ENCODE results near the gene ADAMTS8. TPM values are rescaled to one million over a fixed set of nuclear protein-coding genes. Genes with fewer than 3 reads are reported as not detected.

The ADAMTS8 gene
- total RNA-seq, 2 experiments from 2014 or later: not detected

DNA sequence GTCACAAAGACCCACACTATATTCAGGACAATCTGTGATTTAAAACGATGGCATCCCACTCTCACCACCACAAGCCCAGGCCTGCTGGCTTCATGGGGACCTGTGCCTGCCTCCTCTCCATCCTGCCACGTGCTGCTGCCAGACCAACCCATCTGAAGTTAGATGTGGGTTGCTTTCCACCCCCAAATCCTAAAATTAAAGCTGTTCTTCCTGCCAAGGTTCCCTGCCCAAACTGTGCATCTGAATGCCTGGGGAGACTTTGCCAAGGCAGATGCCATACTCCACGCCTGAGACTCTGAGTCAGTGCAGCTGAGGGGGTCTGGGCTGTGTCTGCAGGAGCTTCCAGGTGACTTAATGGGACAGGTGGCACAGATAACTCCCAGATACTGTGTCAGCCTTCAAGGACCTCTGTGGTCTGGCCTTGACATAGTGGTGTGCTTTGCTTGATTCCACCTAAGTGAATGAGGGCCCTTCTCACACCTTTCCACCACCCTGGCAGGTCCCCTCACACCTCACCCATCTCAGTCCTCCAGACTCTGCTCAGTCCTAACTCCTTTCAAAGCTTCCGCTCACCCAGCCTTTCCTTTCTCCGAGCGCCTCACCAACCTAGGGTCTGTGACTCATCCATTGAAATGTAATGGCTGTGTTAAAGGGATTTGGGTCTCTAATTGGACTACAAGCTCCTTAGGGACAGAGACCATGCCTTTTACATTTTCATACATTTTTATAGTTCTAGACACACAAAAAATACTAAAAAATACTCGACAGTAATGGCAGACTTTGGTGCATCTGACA, 18.6 kb downstream of the ADAMTS8 start:
- CTCF ChIA-PET: interaction anchor here (0.9 kb wide), 1 partner anchor 452 kb away, joined by 4 read pairs; no protein-coding TSS in a partner anchor
- no peak for DNase-seq
- no peak overlapping the region for H3K27ac Mint-ChIP-seq
- H3K4me1 Mint-ChIP-seq (ENCODE audit: low read depth): peaks cover 2% of the 10 kb centered on the region
- no peaks in the 10 kb centered on the region for H3K27me3 Mint-ChIP-seq (ENCODE audit: low read depth)
- H3K36me3 Mint-ChIP-seq (ENCODE audit: low read depth): no peaks in the 10 kb centered on the region
- H3K4me3 Mint-ChIP-seq: no peak overlapping the region
- no peaks in the 10 kb centered on the region for H3K9me3 Mint-ChIP-seq
- intact Hi-C loops (cut with micrococcal nuclease): no loop called here

DNA sequence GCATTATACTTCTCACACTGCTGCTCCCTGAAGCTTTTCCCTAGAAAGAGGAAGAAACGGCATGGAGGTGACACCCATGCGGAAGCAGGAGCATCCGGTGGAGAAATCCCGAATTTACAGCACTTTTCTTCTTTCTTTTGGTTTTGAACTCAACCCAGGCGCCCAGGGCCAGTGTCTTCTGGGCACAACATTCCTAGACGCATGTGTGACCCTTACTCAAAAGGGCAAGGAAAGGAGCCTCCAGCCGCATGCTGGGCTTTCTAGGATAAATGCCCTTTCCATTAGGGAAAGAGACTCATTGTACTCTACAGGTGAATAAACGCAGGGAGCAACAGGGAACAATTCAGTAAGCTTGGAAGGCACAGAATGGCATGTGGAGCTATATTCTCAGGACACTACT, 19.5 kb downstream of the ADAMTS8 start:
- no peak for DNase-seq
- Mint-ChIP-seq H3K27me3 (ENCODE audit: low read depth) (no peaks in the 10 kb centered on the region), H3K4me3 (no peak overlapping the region), H3K36me3 (ENCODE audit: low read depth) (no peaks in the 10 kb centered on the region), H3K9me3 (no peaks in the 10 kb centered on the region), H3K4me1 (ENCODE audit: low read depth) (no peaks in the 10 kb centered on the region), H3K27ac (no peak overlapping the region)
- CTCF ChIA-PET: interaction anchor here (0.9 to 1.3 kb wide), 2 partner anchors 22 to 453 kb away, joined by 3 to 4 read pairs; no protein-coding TSS in a partner anchor
- intact Hi-C loops (cut with micrococcal nuclease): no loop called here

DNA sequence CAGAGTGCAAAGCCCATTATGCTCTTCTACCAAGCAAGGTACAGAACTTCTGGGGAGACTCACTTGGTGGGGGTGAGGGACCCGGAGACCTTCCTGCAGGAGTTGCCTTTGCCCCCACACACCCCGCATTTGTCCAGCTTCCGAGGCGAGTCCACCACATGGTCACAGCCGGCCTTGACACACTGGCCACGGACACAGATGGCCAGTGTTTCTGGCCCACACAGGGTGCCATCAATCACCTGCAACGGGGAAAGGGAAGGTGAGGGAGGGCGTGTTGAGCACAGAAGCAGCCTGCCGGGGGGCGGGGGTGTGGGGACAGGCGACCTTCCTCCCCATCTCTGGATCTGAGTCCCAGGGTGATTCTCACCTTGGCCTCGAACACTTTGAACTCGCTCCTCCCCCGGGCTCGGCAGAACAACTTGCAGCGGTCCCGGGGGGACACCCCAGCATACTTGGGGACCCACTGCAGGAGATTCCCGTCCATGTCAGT, 20.0 kb downstream of the ADAMTS8 start:
- H3K4me3 Mint-ChIP-seq: no peak overlapping the region
- no peaks in the 10 kb centered on the region for H3K9me3 Mint-ChIP-seq
- CTCF ChIA-PET: interaction anchor here (1.3 kb wide), 1 partner anchor 23 kb away, joined by 3 read pairs; no protein-coding TSS in a partner anchor
- no peak for DNase-seq
- no peaks in the 10 kb centered on the region for H3K4me1 Mint-ChIP-seq (ENCODE audit: low read depth)
- H3K27ac Mint-ChIP-seq: no peak overlapping the region
- H3K27me3 Mint-ChIP-seq (ENCODE audit: low read depth): no peaks in the 10 kb centered on the region
- H3K36me3 Mint-ChIP-seq (ENCODE audit: low read depth): no peaks in the 10 kb centered on the region
- intact Hi-C loops (cut with micrococcal nuclease): no loop called here

DNA sequence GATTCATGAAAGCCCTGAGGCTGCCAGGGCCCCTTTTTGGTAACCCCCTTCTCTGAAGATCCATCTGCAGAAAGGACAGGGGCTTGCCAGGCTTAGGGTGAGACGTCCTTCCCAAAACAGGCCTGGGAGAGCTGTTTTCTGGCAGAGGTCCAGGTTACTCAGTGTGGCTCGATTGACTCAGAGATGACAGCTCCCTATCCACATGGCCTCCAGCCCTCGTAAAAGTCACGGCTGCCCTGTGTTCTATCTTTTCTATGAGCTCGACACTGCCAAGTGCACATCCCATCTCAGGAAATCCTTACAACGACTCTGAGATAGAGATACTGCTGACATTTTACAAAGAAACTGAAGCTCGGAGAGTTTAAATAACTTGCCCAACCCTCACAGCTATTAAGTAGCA, 20.4 kb downstream of the ADAMTS8 start:
- no peak overlapping the region for H3K27ac Mint-ChIP-seq
- H3K4me1 Mint-ChIP-seq (ENCODE audit: low read depth): no peaks in the 10 kb centered on the region
- DNase-seq: no peak
- no peaks in the 10 kb centered on the region for H3K27me3 Mint-ChIP-seq (ENCODE audit: low read depth)
- no peaks in the 10 kb centered on the region for H3K9me3 Mint-ChIP-seq
- CTCF ChIA-PET: interaction anchor here (1.3 kb wide), 1 partner anchor 23 kb away, joined by 3 read pairs; no protein-coding TSS in a partner anchor
- H3K4me3 Mint-ChIP-seq: no peak overlapping the region
- intact Hi-C loops (cut with micrococcal nuclease): no loop called here
- no peaks in the 10 kb centered on the region for H3K36me3 Mint-ChIP-seq (ENCODE audit: low read depth)

DNA sequence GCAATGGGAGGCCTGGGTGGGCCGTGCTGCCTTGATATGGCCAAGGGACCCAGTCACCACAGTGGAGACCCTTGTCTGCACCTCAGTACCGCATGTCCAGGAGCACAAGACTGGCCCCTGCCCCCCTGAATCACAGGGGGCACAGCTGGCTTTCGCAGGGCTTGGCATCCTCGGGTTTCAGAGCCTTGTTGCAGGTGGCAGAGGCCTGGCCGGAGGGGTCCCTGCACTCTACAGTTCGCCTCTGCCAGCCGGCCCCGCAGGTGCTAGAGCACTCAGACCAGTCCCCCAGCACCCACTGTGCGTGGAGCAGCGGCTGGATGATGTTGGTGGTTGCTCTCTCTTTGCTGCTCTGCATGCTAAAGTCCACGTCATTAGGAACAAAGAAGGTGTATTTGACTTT, 23.0 kb downstream of the ADAMTS8 start:
- Mint-ChIP-seq H3K27ac (no peak overlapping the region), H3K9me3 (no peaks in the 10 kb centered on the region), H3K4me1 (ENCODE audit: low read depth) (peaks cover 6% of the 10 kb centered on the region), H3K27me3 (ENCODE audit: low read depth) (peaks cover 5% of the 10 kb centered on the region), H3K4me3 (no peak overlapping the region), H3K36me3 (ENCODE audit: low read depth) (no peaks in the 10 kb centered on the region)
- intact Hi-C loops (cut with micrococcal nuclease): no loop called here
- no peak for DNase-seq
- CTCF ChIA-PET: no interaction called here

DNA sequence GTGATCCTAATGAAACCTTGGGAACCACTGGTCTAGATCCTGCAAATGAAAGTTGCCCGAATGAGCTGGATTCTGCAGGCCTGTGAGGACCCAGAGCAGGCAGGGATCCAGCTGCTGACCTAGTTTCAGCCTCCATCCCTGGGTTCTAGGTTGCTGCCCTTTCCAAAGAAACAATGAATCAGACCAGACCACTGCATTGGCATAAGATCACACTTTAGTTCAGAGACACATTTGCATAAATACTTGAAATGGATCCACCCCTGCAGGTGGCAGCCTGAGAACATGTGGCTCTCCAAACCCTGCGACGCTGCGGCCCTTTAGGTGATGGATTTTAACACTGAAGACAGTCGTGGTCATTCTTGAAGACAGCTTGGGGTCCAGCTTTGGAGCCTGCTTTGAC, 23.7 kb downstream of the ADAMTS8 start:
- intact Hi-C loops (cut with micrococcal nuclease): no loop called here
- CTCF ChIA-PET: no interaction called here
- H3K4me3 Mint-ChIP-seq: no peak overlapping the region
- no peaks in the 10 kb centered on the region for H3K9me3 Mint-ChIP-seq
- H3K4me1 Mint-ChIP-seq (ENCODE audit: low read depth): peaks cover 11% of the 10 kb centered on the region
- H3K36me3 Mint-ChIP-seq (ENCODE audit: low read depth): no peaks in the 10 kb centered on the region
- no peak for DNase-seq
- peaks cover 11% of the 10 kb centered on the region for H3K27me3 Mint-ChIP-seq (ENCODE audit: low read depth)
- no peak overlapping the region for H3K27ac Mint-ChIP-seq

DNA sequence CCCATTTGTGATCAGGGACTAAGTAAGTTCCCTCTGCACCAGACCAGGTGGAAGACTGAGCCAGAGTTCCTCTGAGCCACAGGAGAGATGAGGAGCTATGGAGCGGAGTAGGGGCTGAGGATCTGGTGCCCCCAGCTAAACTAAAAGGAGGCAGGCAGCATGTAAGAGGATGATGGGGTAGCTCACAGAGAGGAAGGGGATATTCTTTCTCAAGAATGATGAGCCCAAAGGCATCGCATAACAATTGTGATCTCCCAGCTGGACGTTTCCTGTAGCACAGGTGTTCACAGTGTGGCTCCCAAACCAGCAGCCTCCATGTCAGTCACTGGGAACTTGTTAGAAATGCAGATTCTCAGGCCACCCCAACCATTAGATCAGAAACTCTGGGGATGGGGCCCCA, 24.4 kb downstream of the ADAMTS8 start:
- Mint-ChIP-seq H3K9me3 (no peaks in the 10 kb centered on the region), H3K4me1 (ENCODE audit: low read depth) (peaks cover 11% of the 10 kb centered on the region), H3K4me3 (no peak overlapping the region), H3K36me3 (ENCODE audit: low read depth) (no peaks in the 10 kb centered on the region), H3K27ac (no peak overlapping the region), H3K27me3 (ENCODE audit: low read depth) (peaks cover 11% of the 10 kb centered on the region)
- CTCF ChIA-PET: no interaction called here
- no peak for DNase-seq
- intact Hi-C loops (cut with micrococcal nuclease): no loop called here

DNA sequence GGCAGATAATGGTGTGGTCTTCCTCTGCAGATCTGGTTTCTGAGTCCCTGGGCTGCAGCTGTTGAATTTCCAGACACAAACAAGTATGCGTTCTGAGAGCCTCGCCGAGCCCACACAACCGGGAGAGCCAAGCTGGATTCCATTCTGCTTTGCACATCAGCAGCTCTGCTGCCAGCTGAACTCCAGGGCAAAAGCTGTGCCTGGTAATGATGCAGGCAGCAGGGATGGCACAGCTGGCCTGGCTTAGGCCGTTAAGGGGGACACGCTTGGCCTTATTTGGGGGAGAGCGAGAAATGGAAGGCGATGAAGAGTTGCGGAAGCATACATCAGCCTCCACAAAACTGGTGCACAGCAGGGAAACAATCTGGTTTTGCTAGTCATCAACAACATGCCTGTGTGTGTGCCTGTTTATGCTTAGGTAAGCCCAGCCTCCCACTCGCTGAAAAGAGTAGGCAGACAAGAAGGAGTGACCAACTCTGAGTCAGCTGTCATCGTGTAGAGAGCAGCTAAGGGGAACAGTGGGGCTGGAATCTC, 25.1 kb downstream of the ADAMTS8 start:
- intact Hi-C loops (cut with micrococcal nuclease): no loop called here
- H3K4me3 Mint-ChIP-seq: no peak overlapping the region
- no peaks in the 10 kb centered on the region for H3K36me3 Mint-ChIP-seq (ENCODE audit: low read depth)
- peaks cover 13% of the 10 kb centered on the region for H3K27me3 Mint-ChIP-seq (ENCODE audit: low read depth)
- peaks cover 11% of the 10 kb centered on the region for H3K4me1 Mint-ChIP-seq (ENCODE audit: low read depth)
- CTCF ChIA-PET: no interaction called here
- H3K9me3 Mint-ChIP-seq: no peaks in the 10 kb centered on the region
- no peak overlapping the region for H3K27ac Mint-ChIP-seq
- DNase-seq: no peak

DNA sequence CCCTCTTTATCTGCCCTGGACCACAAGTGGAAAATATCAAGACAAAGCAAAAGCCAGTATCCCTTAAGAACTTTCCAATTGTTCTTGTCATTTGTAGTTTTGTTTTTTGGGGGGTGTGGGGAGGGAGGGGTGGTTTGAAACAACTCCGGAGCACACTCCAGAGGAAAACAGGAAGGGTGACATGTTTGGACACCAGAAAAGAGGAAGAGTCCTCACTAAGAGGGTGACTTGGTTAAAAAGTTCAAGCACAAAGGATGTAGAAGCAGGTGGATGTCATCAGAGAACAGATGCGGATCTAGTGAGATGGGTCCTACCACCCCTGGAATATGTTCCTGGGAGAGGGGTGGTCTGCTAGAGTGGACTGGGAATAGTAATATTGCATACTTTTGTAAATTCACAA, 25.8 kb downstream of the ADAMTS8 start:
- H3K27me3 Mint-ChIP-seq (ENCODE audit: low read depth): peaks cover 14% of the 10 kb centered on the region
- intact Hi-C loops (cut with micrococcal nuclease): no loop called here
- no peaks in the 10 kb centered on the region for H3K36me3 Mint-ChIP-seq (ENCODE audit: low read depth)
- H3K9me3 Mint-ChIP-seq: no peaks in the 10 kb centered on the region
- DNase-seq: no peak
- H3K4me3 Mint-ChIP-seq: no peak overlapping the region
- no peak overlapping the region for H3K27ac Mint-ChIP-seq
- peaks cover 11% of the 10 kb centered on the region for H3K4me1 Mint-ChIP-seq (ENCODE audit: low read depth)
- CTCF ChIA-PET: no interaction called here

DNA sequence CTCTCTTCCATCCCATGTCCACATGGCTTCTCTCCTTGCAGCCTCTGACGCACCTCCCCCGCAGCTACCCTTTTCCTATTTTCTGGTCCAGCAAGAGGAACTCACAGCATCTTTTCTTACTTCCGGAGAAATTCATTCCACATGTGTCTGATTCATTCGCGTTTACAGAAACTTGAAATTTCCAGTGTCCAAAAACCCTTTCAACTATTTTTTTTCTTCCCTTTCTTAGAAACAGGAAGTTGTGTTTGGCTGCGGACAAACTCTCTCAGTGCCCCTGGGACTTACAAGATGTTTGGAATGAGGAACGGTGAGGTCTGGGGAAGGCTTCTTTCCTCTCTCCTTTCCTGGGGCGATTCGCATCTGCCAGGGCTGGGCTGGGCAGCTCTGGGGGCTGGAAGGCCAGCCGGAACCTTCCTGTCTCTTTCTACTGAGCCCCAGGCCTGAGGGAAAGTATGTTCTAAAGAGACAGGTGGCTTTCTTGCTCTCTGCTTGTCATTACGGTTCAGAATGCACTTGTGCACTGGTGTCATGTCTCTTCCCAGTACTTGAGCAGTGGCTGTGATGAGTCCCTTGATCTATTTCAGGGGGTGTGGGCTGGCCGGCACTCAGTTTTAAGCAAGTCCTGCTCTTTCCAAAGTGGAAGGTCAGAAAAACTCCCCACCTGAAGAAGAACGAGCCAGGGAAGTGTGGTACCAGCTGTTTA, 27.5 kb downstream of the ADAMTS8 start:
- H3K27me3 Mint-ChIP-seq (ENCODE audit: low read depth): peaks cover 14% of the 10 kb centered on the region

DNA sequence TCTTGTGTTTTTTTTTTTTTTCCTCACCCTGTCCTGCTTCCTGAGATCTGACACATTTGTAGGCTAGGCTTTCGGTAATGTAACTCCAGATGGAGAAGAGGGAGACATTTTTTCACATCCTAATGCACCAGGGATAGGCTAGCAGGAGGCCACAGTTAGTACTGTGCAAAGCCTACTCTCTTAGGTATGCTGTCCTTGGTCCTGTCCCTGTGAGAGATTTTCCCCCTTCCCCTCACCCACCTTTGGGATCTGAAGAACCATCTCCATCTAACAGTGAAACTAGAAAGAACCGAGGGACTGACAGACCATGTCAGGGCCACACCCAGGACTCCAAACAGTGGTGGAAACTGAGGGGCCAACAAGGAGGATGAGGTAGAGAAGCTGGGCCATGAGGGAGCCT, 29.2 kb downstream of the ADAMTS8 start:
- peaks cover 11% of the 10 kb centered on the region for H3K4me1 Mint-ChIP-seq (ENCODE audit: low read depth)
- no peaks in the 10 kb centered on the region for H3K9me3 Mint-ChIP-seq
- CTCF ChIA-PET: no interaction called here
- no peak overlapping the region for H3K27ac Mint-ChIP-seq
- H3K4me3 Mint-ChIP-seq: no peak overlapping the region
- no peak for DNase-seq
- H3K36me3 Mint-ChIP-seq (ENCODE audit: low read depth): no peaks in the 10 kb centered on the region
- intact Hi-C loops (cut with micrococcal nuclease): no loop called here
- peaks cover 14% of the 10 kb centered on the region for H3K27me3 Mint-ChIP-seq (ENCODE audit: low read depth)

More for the DNA sequence above, 27.5 kb downstream of the ADAMTS8 start:
- H3K36me3 Mint-ChIP-seq (ENCODE audit: low read depth): no peaks in the 10 kb centered on the region
- DNase-seq: no peak
- H3K4me1 Mint-ChIP-seq (ENCODE audit: low read depth): peaks cover 11% of the 10 kb centered on the region
- H3K9me3 Mint-ChIP-seq: no peaks in the 10 kb centered on the region
- no peak overlapping the region for H3K27ac Mint-ChIP-seq
- H3K4me3 Mint-ChIP-seq: no peak overlapping the region
- intact Hi-C loops (cut with micrococcal nuclease): no loop called here
- CTCF ChIA-PET: no interaction called here

DNA sequence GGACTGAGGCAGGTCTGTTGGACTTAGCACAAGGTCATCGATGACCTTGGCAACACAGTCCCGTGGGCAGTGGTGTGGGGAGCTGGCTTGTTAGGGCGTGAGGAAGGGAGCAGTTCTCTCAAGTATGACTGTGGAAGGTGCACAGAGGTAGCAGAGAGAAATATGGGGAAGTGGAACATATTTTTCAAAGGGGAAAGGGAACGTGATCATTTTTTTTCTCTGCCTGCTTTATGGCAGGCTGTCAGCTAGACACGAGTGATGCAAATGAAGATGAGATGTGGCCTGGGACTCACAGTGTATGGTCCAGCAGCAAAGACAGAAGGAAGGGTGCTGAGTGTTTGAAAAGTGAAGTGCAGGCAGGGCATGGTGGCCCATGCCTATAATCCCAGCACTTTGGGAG, 30.6 kb downstream of the ADAMTS8 start:
- Mint-ChIP-seq H3K9me3 (no peaks in the 10 kb centered on the region), H3K36me3 (ENCODE audit: low read depth) (no peaks in the 10 kb centered on the region), H3K27ac (no peak overlapping the region), H3K27me3 (ENCODE audit: low read depth) (peaks cover 14% of the 10 kb centered on the region), H3K4me1 (ENCODE audit: low read depth) (peaks cover 11% of the 10 kb centered on the region), H3K4me3 (no peak overlapping the region)
- CTCF ChIA-PET: no interaction called here
- DNase-seq: no peak
- intact Hi-C loops (cut with micrococcal nuclease): no loop called here
